Measurements from ENCODE around the gene CTPS1.

Gene CTPS1

DNA sequence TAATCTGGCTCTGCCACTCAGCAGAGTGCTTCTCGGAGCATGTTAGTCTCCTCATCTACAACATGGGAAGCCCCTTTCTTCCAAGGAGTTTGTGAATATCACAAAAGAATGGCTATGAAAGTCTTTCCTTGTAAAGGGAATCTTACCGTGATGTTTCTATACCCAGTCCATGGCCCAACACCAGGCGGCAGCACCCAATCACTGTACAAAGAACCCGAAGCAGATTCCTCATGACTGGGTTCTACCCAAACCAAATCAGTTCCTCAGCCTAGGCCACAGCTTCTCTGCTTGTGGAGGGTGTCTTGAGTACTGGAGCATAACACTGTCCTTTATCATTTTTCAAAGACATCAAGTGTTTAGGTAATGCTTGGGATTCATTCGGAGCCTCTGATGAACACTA is 58.6 kb downstream of the CTPS1 start:
- H3K79me2 ChIP-seq (ENCODE audit: control insufficient read depth, insufficient read depth, low read length) = no peaks in the 10 kb centered on the region
- no peak overlapping the region for H3K4me2 ChIP-seq (ENCODE audit: low read length)
- no peak overlapping the region for H3K56ac ChIP-seq (ENCODE audit: low read length)
- H3K23ac ChIP-seq (ENCODE audit: low read length) = no peak overlapping the region
- no peak overlapping the region for H2BK120ac ChIP-seq (ENCODE audit: low read depth, low read length)
- H3K36me3 ChIP-seq (ENCODE audit: control insufficient read depth, insufficient read depth, low read length) = no peaks in the 10 kb centered on the region
- H2BK5ac ChIP-seq (ENCODE audit: low read length) = no peak overlapping the region
- no peak overlapping the region for H2BK15ac ChIP-seq (replicated peaks; ENCODE audit: low read depth)
- DNase-seq = no peak
- H3K4ac ChIP-seq (ENCODE audit: low read depth, low read length) = no peak overlapping the region
- no peak overlapping the region for H3K9ac ChIP-seq (ENCODE audit: low read length)
- WGBS (ENCODE audit: extremely low coverage, insufficient coverage, low lambda C conversion rate) = no CpG with 5 or more reads among the region's 5 CpGs
- no peak overlapping the region for H3K18ac ChIP-seq (ENCODE audit: low read length)
- H2AK5ac ChIP-seq (ENCODE audit: low read length) = no peak overlapping the region
- peaks cover 2% of the 10 kb centered on the region for H3K4me1 ChIP-seq (ENCODE audit: control insufficient read depth, low read depth, low read length)
- no peak overlapping the region for H4K5ac ChIP-seq (ENCODE audit: low read length)
- no peaks in the 10 kb centered on the region for H3K27me3 ChIP-seq (ENCODE audit: insufficient read depth, low read length, poor library complexity)
- H3K4me3 ChIP-seq (ENCODE audit: low read length) = no peak overlapping the region
- no peaks in the 10 kb centered on the region for H3K79me1 ChIP-seq (ENCODE audit: low read length)
- H4K8ac ChIP-seq (ENCODE audit: low read depth, low read length) = no peak overlapping the region
- no peak overlapping the region for H3K27ac ChIP-seq (ENCODE audit: low read depth, low read length)

DNA sequence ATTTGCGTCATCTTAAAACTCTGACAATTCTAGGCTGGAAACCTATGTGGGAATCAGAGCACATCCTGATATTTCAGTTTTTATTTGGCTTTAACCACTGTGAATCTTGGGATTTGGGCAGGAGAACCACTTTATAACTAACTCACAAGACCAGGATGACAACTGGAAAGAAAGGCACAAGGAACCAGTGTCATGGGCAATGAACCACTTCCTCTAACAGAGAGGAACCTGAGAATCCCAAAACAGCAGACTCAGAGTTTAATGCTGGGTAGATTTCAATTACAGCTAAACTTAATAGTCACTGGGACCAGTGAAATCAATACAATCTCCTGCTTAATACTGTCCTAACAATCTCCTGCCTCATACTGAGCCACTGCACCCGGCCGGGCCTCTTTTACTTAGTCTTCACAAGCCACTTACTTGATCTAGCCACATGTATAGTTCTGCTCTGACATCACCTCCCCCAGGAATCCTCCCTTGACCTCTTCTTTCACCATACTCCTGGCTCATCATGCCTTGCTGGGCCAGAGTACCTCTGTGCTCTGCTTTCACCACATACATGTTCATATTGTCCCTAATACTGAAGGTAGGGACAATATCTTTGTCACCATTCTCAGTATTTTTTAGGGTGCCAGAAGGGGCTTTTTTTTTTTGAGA is 62.2 kb downstream of the CTPS1 start:
- no peak for DNase-seq

DNA sequence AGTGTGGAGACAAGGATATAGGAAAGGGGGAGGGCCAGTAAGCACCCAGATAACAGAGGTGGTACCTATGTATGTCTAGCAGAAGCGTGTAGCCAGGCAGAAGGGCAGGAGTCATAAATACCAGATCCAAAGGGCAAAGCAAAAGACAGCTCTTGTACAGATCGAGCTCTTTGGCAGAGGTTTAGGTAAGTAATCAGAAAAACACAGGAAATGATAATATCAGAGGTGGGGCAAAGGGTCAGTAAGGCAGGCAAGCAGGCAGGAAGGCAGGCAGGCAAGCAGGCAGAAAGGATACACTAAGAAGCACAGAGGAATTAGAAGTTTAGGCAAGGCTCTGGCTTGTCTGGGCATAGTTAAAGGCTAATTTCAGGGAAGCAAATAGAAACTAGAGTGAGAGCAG is 64.7 kb downstream of the CTPS1 start:
- Histone ChIP-seq H2AK5ac (ENCODE audit: low read length) (no peak overlapping the region), H3K56ac (ENCODE audit: low read length) (no peak overlapping the region), H2BK120ac (ENCODE audit: low read depth, low read length) (no peak overlapping the region), H3K23ac (ENCODE audit: low read length) (no peak overlapping the region), H2BK15ac (replicated peaks; ENCODE audit: low read depth) (no peak overlapping the region), H3K4me3 (ENCODE audit: low read length) (no peak overlapping the region), H4K5ac (ENCODE audit: low read length) (no peak overlapping the region), H2BK5ac (ENCODE audit: low read length) (no peak overlapping the region), H3K4me2 (ENCODE audit: low read length) (no peak overlapping the region), H3K79me2 (ENCODE audit: control insufficient read depth, insufficient read depth, low read length) (no peaks in the 10 kb centered on the region), H3K79me1 (ENCODE audit: low read length) (no peaks in the 10 kb centered on the region), H3K9ac (ENCODE audit: low read length) (no peak overlapping the region), H3K4ac (ENCODE audit: low read depth, low read length) (no peak overlapping the region), H3K27ac (ENCODE audit: low read depth, low read length) (no peak overlapping the region), H3K36me3 (ENCODE audit: control insufficient read depth, insufficient read depth, low read length) (no peaks in the 10 kb centered on the region), H4K8ac (ENCODE audit: low read depth, low read length) (no peak overlapping the region), H3K18ac (ENCODE audit: low read length) (no peak overlapping the region), H3K4me1 (ENCODE audit: control insufficient read depth, low read depth, low read length) (peaks cover 3% of the 10 kb centered on the region), H3K27me3 (ENCODE audit: insufficient read depth, low read length, poor library complexity) (no peaks in the 10 kb centered on the region)
- no peak for DNase-seq
- no CpG with 5 or more reads among the region's 2 CpGs for WGBS (ENCODE audit: extremely low coverage, insufficient coverage, low lambda C conversion rate)

More for the DNA sequence above, 62.2 kb downstream of the CTPS1 start:
- Histone ChIP-seq H3K27ac (ENCODE audit: low read depth, low read length) (no peak overlapping the region), H3K79me2 (ENCODE audit: control insufficient read depth, insufficient read depth, low read length) (no peaks in the 10 kb centered on the region), H3K4me3 (ENCODE audit: low read length) (no peak overlapping the region), H3K18ac (ENCODE audit: low read length) (no peak overlapping the region), H2BK120ac (ENCODE audit: low read depth, low read length) (no peak overlapping the region), H4K5ac (ENCODE audit: low read length) (no peak overlapping the region), H3K23ac (ENCODE audit: low read length) (no peak overlapping the region), H3K56ac (ENCODE audit: low read length) (no peak overlapping the region), H3K4ac (ENCODE audit: low read depth, low read length) (no peak overlapping the region), H2AK5ac (ENCODE audit: low read length) (no peak overlapping the region), H4K8ac (ENCODE audit: low read depth, low read length) (no peak overlapping the region), H2BK15ac (replicated peaks; ENCODE audit: low read depth) (no peak overlapping the region), H2BK5ac (ENCODE audit: low read length) (no peak overlapping the region), H3K9ac (ENCODE audit: low read length) (no peak overlapping the region), H3K4me1 (ENCODE audit: control insufficient read depth, low read depth, low read length) (peaks cover 3% of the 10 kb centered on the region), H3K79me1 (ENCODE audit: low read length) (no peaks in the 10 kb centered on the region), H3K27me3 (ENCODE audit: insufficient read depth, low read length, poor library complexity) (no peaks in the 10 kb centered on the region), H3K4me2 (ENCODE audit: low read length) (no peak overlapping the region), H3K36me3 (ENCODE audit: control insufficient read depth, insufficient read depth, low read length) (no peaks in the 10 kb centered on the region)
- no CpG with 5 or more reads among the region's 3 CpGs for WGBS (ENCODE audit: extremely low coverage, insufficient coverage, low lambda C conversion rate)

DNA sequence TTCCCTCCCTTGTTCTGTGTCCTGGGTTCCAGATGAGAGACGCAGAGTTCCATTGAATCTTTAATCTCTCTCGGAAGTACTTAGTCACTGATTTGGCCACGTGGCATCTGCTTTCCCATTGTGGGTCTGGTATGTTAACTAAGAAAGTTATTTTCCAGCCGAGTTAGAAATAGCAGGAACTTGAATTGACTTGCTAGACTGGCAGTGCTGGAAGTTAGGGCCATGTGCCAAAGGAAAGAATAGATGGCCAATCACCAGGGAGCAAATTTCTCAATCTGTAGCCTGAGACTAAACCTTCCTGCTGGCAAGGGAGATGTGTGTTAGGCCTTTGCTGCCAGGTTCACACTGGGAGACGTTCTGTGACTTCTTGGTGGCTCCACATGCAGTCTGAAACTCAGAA is 66.2 kb downstream of the CTPS1 start:
- WGBS (ENCODE audit: extremely low coverage, insufficient coverage, low lambda C conversion rate) = no CpG with 5 or more reads among the region's 5 CpGs
- DNase-seq = no peak
- Histone ChIP-seq H3K4me3 (ENCODE audit: low read length) (no peak overlapping the region), H3K27me3 (ENCODE audit: insufficient read depth, low read length, poor library complexity) (no peaks in the 10 kb centered on the region), H4K8ac (ENCODE audit: low read depth, low read length) (no peak overlapping the region), H3K4me2 (ENCODE audit: low read length) (no peak overlapping the region), H3K4ac (ENCODE audit: low read depth, low read length) (no peak overlapping the region), H3K56ac (ENCODE audit: low read length) (no peak overlapping the region), H3K79me2 (ENCODE audit: control insufficient read depth, insufficient read depth, low read length) (no peaks in the 10 kb centered on the region), H3K36me3 (ENCODE audit: control insufficient read depth, insufficient read depth, low read length) (no peaks in the 10 kb centered on the region), H3K4me1 (ENCODE audit: control insufficient read depth, low read depth, low read length) (peaks cover 3% of the 10 kb centered on the region), H3K9ac (ENCODE audit: low read length) (no peak overlapping the region), H3K27ac (ENCODE audit: low read depth, low read length) (no peak overlapping the region), H3K18ac (ENCODE audit: low read length) (no peak overlapping the region), H3K79me1 (ENCODE audit: low read length) (no peaks in the 10 kb centered on the region), H2BK120ac (ENCODE audit: low read depth, low read length) (no peak overlapping the region), H2BK5ac (ENCODE audit: low read length) (no peak overlapping the region), H4K5ac (ENCODE audit: low read length) (no peak overlapping the region), H3K23ac (ENCODE audit: low read length) (no peak overlapping the region), H2BK15ac (replicated peaks; ENCODE audit: low read depth) (no peak overlapping the region), H2AK5ac (ENCODE audit: low read length) (no peak overlapping the region)

DNA sequence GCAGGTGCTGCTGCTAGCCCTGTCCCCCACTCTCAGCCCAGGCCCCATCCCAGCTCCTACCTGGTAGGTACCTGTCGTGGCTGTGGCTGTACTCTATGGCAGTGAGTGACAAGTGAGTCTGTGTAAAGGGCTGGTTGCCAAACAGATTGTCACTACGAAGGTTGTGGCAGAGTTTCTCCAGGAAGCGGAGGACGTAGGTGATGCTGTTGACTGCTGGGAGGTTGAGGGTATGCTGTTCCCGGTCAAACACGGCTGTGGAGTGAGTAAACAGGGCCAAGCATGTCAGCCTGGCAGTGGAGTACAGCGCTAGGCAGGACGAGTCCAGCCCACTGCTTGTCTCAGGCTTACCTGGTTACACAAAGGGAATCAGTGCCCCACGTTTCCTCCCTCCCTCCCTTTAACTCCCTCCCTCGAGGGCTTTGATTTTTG is 66.9 kb downstream of the CTPS1 start:
- Histone ChIP-seq H4K8ac (ENCODE audit: low read depth, low read length) (no peak overlapping the region), H3K4ac (ENCODE audit: low read depth, low read length) (no peak overlapping the region), H3K27ac (ENCODE audit: low read depth, low read length) (no peak overlapping the region), H2BK15ac (replicated peaks; ENCODE audit: low read depth) (no peak overlapping the region), H2BK120ac (ENCODE audit: low read depth, low read length) (no peak overlapping the region), H2AK5ac (ENCODE audit: low read length) (no peak overlapping the region), H2BK5ac (ENCODE audit: low read length) (no peak overlapping the region), H3K4me2 (ENCODE audit: low read length) (no peak overlapping the region), H3K9ac (ENCODE audit: low read length) (no peak overlapping the region), H3K79me1 (ENCODE audit: low read length) (no peaks in the 10 kb centered on the region), H3K18ac (ENCODE audit: low read length) (no peak overlapping the region), H3K27me3 (ENCODE audit: insufficient read depth, low read length, poor library complexity) (no peaks in the 10 kb centered on the region), H3K56ac (ENCODE audit: low read length) (no peak overlapping the region), H3K23ac (ENCODE audit: low read length) (no peak overlapping the region), H3K79me2 (ENCODE audit: control insufficient read depth, insufficient read depth, low read length) (no peaks in the 10 kb centered on the region), H4K5ac (ENCODE audit: low read length) (no peak overlapping the region), H3K4me1 (ENCODE audit: control insufficient read depth, low read depth, low read length) (peaks cover 3% of the 10 kb centered on the region), H3K4me3 (ENCODE audit: low read length) (no peak overlapping the region), H3K36me3 (ENCODE audit: control insufficient read depth, insufficient read depth, low read length) (no peaks in the 10 kb centered on the region)
- WGBS (ENCODE audit: extremely low coverage, insufficient coverage, low lambda C conversion rate) = no CpG with 5 or more reads among the region's 10 CpGs
- no peak for DNase-seq

DNA sequence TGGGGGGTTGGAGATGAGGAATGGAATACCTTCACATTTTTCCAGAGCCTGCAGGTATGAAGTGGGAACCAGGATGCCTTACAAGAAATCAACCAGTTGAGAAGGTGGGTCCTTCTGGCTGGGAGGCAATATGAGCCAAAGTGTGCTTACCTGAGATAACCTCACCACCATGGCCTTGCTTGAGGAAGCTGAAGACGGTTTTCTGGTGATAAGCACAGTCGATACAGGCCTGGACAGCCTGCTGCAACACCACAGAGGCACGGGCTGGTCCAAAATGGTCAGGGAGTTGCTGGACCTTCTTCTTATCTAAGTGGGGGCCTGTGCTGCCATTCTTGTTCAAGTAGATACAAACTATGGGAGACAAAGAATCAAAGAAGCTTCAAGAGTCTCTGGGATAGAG is 69.0 kb downstream of the CTPS1 start:
- Histone ChIP-seq H3K27ac (ENCODE audit: low read depth, low read length) (no peak overlapping the region), H3K4ac (ENCODE audit: low read depth, low read length) (no peak overlapping the region), H3K79me1 (ENCODE audit: low read length) (no peaks in the 10 kb centered on the region), H2AK5ac (ENCODE audit: low read length) (no peak overlapping the region), H2BK15ac (replicated peaks; ENCODE audit: low read depth) (no peak overlapping the region), H2BK120ac (ENCODE audit: low read depth, low read length) (no peak overlapping the region), H4K8ac (ENCODE audit: low read depth, low read length) (no peak overlapping the region), H3K9ac (ENCODE audit: low read length) (no peak overlapping the region), H3K79me2 (ENCODE audit: control insufficient read depth, insufficient read depth, low read length) (no peaks in the 10 kb centered on the region), H3K4me2 (ENCODE audit: low read length) (no peak overlapping the region), H3K4me1 (ENCODE audit: control insufficient read depth, low read depth, low read length) (peaks cover 3% of the 10 kb centered on the region), H3K23ac (ENCODE audit: low read length) (no peak overlapping the region), H3K36me3 (ENCODE audit: control insufficient read depth, insufficient read depth, low read length) (no peaks in the 10 kb centered on the region), H3K27me3 (ENCODE audit: insufficient read depth, low read length, poor library complexity) (no peaks in the 10 kb centered on the region), H3K56ac (ENCODE audit: low read length) (no peak overlapping the region), H3K18ac (ENCODE audit: low read length) (no peak overlapping the region), H3K4me3 (ENCODE audit: low read length) (no peak overlapping the region), H2BK5ac (ENCODE audit: low read length) (no peak overlapping the region), H4K5ac (ENCODE audit: low read length) (no peak overlapping the region)
- WGBS (ENCODE audit: extremely low coverage, insufficient coverage, low lambda C conversion rate) = no CpG with 5 or more reads among the region's 3 CpGs
- DNase-seq = no peak

All from mesendoderm (in vitro differentiated cells).